NOMO-1 treated with dmso at 0.1 percent for 144 hours (cell line): Measurements from ENCODE around the gene DLG1.
A peak's percentile ranks its signal among the peaks of the same experiment; 100 is the strongest.
"Not testable (repeated sequence)": the region's sequence is repeated elsewhere in the genome, so short reads cannot be mapped to it uniquely, and the experiment has no call there.

Experiments used
- DNase-seq: peaks from one replicate; lab custom pipeline; 2025; ENCODE audit not compliant: unreplicated experiment; lab: John Stamatoyannopoulos, UW

Gene DLG1

DNA sequence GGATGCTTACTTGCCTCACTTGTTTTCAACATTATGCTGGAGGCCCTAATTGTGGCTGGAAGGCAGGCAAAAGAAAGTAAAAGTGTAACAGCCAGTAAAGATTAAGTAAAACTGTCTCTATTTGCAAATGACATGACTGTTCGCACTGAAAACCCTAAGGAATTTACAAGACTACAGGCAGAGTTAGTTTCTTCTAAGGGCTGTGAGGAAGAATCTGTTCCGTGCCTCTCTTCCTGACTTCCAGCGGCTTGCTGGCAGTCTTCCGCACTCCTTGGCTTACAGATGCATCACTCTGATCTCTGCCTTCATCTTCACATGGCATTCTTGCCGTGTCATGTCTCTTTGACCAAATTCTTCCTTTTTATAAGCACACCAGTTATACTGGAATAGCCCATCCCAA lies 86.1 kb downstream of the DLG1 start:
- no peak for DNase-seq

DNA sequence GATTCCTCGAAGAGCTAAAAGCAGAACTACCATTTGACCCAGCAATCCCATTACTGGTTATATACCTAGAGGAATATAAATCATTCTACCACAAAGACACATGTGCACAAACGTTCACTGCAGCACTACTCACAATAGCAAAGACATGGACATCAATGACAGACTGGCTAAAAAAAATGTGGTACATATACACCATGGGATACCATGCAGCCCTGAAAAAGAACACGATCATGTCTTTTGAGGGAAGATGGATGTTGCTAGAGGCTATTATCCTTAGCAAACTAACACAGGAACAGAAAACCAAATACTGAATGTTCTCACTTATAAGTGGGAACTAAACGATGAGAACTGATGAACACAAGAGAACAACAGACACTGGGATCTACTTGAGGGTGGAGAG lies 86.7 kb downstream of the DLG1 start:
- DNase-seq = not testable (repeated sequence)

DNA sequence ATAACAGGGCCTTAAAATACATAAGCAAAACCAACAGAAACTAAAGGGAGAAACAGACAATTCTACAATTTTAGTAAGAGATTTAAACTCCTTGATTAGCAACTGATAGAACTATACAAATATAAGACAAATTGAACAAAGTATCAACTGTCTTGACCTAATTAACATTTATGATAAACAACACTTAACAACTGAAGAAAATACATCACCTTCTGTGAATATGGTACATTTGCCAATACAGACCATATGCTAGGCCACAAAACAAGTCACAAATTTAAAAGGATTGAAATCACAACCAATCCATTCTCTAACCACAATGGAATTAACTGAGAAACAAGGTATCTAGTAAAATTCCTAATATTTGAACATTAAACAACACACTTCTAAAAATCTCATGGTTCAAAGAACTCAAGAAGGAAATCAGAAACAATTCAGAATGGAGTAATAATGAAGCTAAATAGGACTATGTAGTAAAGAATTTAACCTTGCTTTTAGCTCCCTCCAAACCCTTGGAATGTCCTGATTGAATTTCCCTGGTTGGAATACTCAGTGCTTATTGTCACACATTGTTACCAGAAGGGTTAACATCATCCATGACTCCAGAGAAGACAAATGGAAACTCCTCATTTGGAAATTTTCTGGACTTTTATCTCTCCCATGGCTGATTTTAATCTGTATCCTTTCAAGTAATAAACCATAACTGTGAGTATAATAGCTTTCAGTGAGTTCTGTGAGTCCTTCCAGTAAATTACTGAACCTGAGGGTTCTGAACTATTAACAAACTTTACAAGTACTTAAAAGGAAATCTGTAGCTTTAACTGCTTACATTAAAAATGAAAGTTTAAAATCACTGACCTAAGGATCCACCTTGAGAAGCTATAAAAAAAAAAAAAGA lies 88.8 kb downstream of the DLG1 start:
- DNase-seq = no peak

DNA sequence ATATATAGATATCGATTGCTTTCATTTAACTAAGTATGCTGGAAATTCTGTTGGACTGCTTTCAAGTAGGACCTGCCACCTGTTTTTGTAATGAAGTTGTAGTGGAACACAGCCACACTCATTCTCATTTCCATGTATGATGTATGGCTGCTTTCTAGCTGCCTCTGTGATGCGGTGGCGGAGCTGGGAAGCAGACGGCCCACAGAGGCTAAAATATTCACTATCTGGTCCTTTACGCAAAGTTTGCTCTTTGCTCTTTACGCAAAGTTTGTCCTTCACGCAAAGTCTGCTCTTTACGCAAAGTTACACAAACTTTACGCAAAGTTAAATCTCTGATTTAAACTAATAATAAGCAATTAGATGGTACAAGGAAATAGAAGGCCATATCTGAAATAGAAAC lies 91.5 kb downstream of the DLG1 start:
- DNase-seq = no peak

DNA sequence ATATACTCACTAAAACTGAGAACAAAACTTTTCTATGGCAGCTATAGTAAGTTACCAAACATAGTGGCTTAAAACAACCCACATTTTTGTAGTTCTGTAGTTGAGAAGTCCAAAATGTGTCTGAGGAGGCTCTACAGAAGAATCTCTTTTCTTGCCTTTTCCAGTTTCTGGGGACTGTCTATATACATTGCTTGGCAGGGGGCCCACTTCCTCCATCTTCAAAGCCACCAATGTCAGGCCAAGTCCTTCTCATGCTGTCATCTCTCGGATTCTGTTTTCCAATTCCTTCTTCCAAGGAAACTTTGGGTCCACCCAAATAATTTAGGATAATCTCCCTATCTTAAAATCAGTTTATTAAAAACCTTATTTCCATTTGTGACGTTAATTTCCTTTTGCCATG lies 92.7 kb downstream of the DLG1 start:
- DNase-seq = no peak

DNA sequence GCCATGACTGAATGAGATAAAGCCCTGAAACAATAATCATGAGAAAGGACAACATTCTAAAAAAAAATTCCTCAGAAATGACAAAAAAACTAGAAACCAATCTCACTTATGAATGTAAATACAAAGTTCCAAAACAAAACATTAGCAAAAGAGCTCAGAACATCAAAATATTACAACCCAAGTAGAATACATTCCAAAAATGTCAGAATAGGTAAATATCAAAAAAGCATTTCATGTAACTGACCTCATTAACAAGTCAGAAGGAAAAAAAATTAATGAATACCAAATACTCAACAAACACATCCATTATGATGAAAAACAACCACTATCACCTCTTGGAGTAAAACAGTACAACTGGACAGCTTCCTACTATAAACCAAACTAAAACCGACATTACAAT lies 93.1 kb downstream of the DLG1 start:
- no peak for DNase-seq

DNA sequence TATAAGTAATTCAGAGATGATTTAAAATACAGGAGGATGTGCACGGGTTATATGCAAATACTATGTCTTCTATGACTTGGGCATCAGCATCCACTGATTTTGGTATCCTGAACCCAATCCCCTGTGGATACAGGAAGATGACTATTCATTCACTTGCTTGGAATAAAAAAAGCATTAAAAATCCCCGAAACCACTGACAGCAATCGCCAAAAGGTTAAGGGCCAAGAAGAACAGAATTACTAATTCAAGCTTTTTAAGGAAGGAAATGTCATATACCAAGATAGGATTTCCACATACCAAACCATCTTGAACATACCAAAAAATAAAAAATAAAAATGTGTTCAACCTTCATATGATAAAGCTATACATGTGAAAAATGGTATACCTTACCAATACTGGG lies 93.7 kb downstream of the DLG1 start:
- no peak for DNase-seq

DNA sequence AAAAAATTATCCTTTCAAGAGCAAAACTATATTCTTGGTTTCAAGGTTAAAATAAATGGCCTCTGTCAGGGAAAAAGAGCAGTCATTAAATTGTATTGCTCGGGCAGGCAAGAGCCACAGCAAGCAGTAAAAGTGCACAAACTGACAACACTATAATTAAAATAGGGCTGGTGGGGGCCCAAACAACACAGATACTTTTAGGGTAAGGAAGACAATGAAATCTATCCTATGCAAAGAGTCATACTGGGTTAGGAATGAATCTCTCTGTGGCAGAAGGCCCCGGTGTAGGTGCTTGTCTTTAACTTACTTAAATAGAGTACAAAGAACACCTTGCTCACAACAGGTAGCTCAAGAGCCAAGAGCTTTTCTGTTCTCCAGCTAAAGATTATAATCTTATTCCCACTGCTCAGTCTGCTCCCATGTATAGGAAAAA lies 94.7 kb downstream of the DLG1 start:
- DNase-seq = peak; percentile 15

DNA sequence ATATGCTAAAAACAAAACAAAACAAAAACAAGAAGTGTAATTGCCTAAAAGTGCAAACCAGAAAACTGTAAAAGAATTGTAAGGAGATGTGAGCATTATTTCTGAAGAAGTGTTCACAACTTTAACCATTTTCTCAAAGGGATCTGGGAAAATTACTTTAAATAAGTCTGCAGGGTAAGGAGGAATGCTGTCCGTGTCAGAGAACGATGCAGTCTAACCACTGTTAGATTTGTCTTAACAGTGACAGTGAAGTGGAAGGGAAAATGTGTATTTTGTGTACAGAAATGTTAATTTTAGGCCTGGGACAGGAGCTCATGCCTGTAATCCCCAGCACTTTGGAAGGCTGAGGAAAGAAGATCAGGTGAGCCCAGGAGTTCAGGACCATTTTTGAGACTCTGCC lies 95.7 kb downstream of the DLG1 start:
- no peak for DNase-seq

DNA sequence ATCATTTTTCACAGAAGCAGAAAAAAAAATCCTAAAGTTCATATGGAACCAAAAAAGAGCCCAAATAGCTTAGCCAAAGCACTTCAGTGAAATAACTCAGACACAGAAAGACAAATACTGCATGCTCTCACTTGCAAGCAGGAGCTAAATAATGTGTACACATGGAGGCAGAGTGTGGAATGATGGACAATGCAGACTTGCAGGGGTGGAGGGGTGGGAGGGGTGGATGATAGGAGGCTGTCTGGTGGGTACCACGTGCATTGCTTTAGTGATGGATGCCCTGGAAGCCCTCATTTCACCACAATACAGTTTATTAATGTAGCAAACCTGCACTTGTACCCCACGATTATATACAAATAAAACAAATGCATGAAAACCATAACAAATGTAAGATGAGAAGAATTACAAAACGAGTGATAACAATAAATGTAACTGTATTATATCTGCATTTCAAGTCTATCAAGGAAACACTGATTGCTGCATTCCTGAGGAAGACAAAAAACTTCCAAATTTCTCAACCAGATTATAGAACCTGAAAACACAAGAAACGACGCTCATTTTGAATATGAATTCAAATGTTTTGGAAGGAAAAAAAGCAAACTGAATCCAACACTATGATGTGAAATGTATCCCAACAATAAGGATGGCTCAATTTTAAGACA lies 96.5 kb downstream of the DLG1 start:
- DNase-seq = no peak

DNA sequence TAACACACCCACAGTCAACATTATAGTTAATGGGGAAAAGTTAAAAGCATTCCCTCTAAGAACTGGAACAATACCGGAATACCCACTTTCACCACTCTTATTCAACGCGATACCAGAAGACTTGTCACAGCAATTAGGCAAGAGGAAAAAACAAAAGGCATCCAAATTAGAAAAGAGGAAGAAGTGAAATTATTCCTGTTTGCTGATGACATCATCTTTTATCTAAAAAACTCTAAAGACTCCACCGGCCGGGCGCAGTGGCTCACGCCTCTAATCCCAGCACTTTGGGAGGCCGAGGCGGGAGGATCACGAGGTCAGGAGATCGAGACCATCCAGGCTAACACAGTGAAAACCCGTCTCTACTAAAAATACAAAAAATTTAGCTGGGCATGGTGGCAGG lies 97.6 kb downstream of the DLG1 start:
- DNase-seq = peak; percentile 22

DNA sequence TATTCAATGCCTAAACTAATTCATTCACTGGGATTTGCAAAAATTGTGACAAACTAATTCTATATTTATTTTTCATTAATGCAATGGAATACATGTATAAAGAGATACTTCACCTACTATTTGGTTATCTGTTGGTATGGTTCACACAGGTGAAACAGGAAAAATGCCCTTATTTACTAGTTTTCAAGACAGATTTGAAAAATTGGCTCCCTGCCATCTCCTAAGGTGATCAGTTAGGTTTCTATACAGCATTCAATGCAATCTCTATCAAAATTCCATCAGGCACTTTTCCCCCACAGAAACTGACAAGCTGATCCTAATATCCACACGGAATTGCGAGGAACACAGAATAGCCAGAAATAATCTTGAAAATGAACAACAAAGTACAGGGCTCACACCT lies 101.1 kb downstream of the DLG1 start:
- no peak for DNase-seq

DNA sequence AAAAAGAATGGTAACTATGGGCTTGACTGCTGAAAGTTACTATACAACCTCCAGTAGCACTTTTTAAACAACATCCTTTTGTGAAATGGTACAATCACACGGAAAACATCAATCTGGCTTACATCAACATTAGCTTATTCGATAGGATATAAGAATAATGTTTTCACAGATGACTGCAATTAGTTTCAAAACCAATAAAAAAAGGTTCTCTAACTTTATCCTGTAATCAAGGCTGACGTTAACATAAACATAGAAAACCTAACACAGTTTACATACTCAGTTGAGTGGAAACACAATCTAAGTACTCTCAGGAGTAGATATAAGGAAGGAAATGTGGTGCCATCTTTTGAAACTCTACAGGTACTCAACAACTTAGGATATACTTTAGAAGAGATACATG lies 102.2 kb downstream of the DLG1 start:
- DNase-seq = no peak

DNA sequence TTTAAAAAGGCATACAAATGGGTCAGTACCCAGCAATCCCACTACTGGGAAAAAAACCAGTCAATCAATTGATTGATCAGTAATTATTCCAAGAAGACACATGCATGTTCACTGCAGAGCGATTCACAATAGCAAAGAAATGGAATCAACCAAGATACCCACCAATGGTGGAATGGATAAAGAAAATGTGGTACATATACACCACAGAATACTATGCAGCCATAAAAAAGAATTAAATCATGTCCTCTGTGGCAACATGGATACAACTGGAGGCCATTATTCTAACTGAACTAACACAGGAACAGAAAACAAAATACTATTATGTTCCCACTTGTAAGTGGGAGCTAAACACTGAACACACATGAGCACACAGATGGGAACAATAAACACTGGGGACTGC lies 103.1 kb downstream of the DLG1 start:
- no peak for DNase-seq

DNA sequence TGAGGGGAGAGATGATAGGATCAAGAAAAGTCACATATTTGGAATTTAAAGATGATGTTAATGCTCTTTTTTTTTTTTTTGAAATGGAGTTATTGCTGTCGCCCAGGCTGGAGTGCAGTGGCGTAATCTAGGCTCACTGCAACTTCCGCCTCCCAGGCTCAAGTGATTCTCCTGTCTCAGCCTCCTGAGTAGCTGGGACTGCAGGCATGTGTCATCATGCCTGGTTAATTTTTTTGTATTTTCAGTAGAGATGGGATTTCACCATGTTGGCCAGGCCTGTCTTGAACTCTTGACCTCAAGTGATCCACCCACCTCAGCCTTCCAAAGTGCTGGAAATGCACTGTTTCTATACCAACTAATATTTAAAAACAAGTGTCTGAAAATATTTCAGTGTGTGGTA lies 104.7 kb downstream of the DLG1 start:
- not testable (repeated sequence) for DNase-seq

DNA sequence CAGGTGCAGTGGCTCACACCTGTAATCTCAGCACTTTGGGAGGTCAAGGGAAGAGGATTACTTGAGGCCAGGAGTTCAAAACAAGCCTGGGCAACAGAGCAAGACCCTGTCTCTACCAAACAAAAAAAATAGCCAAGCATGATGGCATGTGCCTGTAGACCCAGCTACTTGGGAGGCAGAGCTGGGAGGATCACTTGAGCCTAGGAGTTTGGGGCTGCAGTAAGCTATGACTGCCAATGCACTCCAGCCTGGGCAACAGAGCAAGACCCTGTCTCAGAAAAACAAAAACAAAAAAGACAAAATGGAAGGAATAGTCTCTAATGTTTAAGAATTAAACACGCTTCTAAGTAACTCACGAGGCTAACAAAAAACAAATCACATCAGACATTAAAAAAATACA lies 106.5 kb downstream of the DLG1 start:
- no peak for DNase-seq

DNA sequence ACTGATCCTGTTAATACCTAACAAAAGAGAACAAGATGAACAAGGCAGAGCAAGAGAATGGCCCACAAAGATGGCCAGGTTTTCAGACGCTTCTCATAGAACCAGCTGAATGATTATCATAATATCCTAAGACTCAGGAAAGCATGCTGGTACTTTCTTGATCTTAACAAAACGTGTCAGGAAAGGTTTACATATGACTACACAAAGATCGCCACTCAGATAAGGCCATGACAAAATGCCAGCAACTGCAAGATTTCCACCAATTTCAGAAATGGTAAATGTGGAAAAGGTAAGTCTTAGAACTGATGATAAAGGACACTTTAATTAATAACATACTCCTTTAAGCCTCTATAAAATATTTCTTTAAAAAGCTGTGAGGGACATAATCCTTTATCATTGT lies 108.8 kb downstream of the DLG1 start:
- no peak for DNase-seq

DNA sequence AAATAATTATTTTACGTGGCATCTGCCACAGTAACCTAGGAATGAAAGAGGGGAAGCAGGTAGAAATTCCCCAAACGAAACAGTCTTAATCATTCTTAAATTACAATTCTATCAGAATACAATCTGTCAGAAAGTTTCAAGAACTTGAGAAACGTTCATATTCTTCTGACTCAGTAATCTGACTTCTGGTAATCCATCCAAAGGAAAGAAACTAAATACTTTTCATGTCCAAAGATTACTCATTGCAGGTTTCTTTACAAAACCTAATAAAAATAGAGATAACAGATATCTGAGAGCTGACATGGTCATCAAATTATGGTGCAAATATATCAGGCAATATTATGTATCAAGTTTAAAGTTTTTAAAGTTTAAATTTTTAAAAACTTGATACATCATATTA lies 109.4 kb downstream of the DLG1 start:
- no peak for DNase-seq

DNA sequence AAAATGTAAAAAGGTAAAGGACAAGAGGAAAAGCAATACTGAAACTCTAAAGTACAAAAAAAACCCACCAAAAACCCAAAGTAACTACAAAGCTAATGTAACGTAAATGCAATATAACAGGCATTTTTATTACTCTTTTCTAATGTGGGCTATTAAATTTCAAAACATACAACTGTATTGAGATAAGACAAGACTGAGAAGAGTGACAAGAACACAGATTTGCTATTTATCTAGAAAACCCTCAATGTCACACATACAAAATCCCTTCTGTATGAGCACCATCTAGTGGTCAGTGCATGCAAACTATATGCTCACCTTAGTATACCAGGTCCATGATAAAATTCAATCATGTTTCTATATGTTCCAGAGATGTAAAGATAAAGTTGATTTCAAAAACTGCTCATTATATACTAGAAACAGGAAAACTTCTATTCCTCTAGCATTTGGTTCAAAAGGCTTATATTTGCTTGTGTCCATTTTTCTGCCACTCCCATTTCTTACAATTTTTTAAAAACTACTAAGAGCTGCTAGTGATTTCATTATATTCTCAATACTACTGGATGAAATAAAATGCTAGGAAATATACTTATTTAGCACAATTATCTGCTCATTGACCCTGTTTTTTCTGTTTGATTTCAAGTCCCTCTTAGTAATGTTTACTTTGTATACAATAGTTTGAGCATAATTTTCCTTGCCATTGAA lies 111.4 kb downstream of the DLG1 start:
- peak; percentile 27 for DNase-seq

DNA sequence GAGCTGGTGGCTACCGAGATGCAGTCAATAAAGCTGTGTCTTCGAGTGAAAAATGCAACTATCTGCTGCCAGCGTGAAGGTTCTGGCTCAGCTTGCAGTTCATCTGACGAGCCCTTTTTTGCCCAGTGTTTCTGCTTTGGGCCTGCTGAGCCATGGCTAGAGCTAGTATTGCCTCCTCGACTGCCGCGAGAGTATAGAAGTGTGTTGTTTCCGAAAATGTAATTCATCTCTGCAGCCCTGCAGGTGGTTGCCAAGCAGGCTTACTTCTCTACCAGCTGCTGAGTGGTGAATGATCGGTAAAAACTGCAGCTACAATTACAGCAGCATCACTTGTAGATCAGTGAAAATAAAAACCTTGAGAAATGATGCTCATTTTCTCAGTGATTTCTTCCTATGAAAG lies 114.8 kb downstream of the DLG1 start:
- no peak for DNase-seq

DNA sequence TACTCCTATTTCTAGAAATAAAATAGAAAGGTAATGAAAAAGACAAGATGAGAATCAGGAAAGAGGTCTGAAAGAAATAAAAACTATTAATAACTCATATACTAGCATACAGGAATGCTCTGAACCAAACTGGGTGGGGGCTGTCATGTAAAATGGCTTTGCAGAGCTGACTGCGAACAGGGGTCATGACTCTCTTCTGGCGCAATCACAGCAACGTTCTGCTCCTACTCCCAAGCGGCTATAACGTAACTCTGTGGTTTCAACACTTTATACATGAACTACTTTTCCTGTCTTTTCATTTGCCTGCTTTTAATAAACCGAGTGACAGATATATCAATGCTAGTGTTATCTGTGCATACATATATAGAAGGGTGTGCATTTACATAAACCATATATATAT lies 116.7 kb downstream of the DLG1 start:
- DNase-seq = peak; percentile 88

DNA sequence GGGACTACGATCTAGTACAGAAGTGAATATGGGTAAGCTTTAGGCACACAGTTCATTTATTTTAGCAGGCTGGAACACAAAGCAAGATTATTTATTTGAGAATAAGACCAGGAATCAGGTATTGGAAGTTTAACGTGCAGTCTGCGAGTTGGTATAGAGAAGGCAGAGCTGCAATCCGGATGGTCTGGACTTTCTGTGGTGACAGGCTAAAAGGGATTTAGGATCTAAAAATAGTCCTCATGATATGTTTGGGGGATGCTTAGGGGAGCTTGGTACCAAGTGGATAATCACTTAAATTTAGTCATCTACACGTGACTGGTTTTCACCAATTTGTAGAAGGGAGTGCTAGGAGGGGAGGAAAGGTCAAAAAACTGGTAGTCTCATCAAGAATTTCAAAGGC lies 119.4 kb downstream of the DLG1 start:
- DNase-seq = no peak
